Large intestine (tissue), 3 donors: ENCODE results near the gene GRIN2A. TPM values are rescaled to one million over a fixed set of nuclear protein-coding genes. Genes with fewer than 3 reads are reported as not detected.

Experiments used
- DNase-seq, 2 donors: peaks; one replicate each; pipeline versions ENCODE4 v3.0.0 to v3.0.0-alpha.2; 2013
- H3K27ac ChIP-seq: one replicate; pipeline ENCODE4 v1.5.1; 2013; ENCODE audit warnings: low read length
- H3K27me3 ChIP-seq: 2 replicates; pipeline ENCODE4 v1.6.1; 2013; ENCODE audit warnings: low read length; ENCODE audit not compliant: control insufficient read depth, insufficient read depth
- H3K36me3 ChIP-seq: 2 replicates; pipeline ENCODE4 v1.6.1; 2013; ENCODE audit warnings: low read length; ENCODE audit not compliant: control insufficient read depth, insufficient read depth
- H3K4me1 ChIP-seq: one replicate; pipeline ENCODE4 v1.6.1; 2013; ENCODE audit warnings: low read length; ENCODE audit not compliant: control insufficient read depth, insufficient read depth
- H3K4me3 ChIP-seq: one replicate; pipeline ENCODE4 v1.5.1; 2013; ENCODE audit warnings: low read length
- H3K9me3 ChIP-seq: one replicate; pipeline ENCODE4 v1.6.1; 2013; ENCODE audit warnings: mild to moderate bottlenecking, low read depth, low read length, moderate library complexity; ENCODE audit not compliant: control insufficient read depth
- WGBS: methylation state at CpG from one replicate; pipeline ENCODE4 v1.1.5; 2013; ENCODE audit warnings: low lambda C conversion rate; ENCODE audit not compliant: insufficient coverage; 5-methylcytosine and 5-hydroxymethylcytosine counted together
- polyA plus RNA-seq: library from polyadenylated mRNA; unstranded; fragments of 120-200 nt; gene quantifications from one replicate; pipeline ENCODE4 v1.2.1, GENCODE V29; 2013

The GRIN2A gene
- polyA plus RNA-seq, 1 donor, result 0.10 TPM

DNA sequence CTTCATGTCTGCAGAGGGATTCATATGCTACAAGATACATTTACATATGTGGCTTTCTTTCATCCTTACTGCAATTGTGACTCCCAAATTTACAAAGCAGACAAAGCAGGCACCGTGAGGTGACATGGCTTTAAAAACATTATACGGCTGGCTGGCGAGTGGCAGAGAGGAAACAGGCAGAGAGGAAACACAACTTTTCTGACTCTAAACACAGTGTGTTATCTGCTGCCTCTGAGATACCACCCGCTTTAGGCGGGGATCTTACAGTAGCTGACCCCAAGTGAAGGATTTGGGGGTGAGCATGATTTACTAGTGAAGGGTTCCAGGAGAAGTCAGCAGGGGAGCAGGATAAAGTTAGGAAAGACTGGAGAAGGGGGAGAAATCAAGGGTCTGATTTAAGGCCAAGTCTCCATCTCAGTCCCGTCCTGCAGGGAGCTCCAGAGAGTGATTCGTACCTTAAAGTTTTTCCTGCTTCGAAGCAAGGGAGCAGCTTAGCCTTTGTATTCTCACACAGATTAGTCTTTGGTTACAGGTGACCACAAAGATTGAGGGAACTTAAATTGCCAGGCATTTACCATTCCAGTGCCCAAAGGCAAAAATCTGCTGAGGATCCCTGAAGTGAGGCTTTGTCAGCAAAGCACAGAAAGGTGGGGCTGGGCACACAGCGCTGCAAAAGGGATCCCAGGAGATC is 355.0 kb downstream of the GRIN2A start:
- Histone ChIP-seq H3K9me3 (no peaks in the 10 kb centered on the region), H3K27me3 (no peaks in the 10 kb centered on the region), H3K4me1 (no peaks in the 10 kb centered on the region), H3K36me3 (no peaks in the 10 kb centered on the region), H3K4me3 (no peak overlapping the region), H3K27ac (no peak overlapping the region)
- DNase-seq, result no peak
- 60% methylated on average over 1 of the region's 9 CpGs for WGBS

DNA sequence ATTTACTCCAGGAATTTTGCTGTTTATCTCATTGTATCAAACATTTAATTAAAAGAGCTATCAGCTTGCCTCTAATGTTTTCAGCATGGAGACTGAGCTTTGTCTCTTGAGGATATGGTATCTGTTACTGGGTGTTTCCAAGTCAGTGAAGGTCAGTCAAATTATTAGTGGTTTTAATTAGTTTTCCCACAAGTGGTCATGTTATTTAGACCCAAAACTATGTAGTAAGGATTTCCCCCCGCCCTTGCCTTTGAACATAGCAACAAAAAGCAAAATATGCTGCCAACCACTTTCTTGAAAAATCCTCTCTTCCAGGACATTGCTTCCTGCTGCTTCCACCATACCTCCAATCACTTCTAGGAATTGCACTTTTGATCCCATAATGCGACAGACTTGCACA is 355.6 kb downstream of the GRIN2A start:
- no peak for DNase-seq
- H3K27ac ChIP-seq, result no peak overlapping the region
- no peaks in the 10 kb centered on the region for H3K4me1 ChIP-seq
- no peaks in the 10 kb centered on the region for H3K27me3 ChIP-seq
- no CpG with 5 or more reads among the region's 2 CpGs for WGBS
- H3K36me3 ChIP-seq, result no peaks in the 10 kb centered on the region
- no peak overlapping the region for H3K4me3 ChIP-seq
- no peaks in the 10 kb centered on the region for H3K9me3 ChIP-seq

DNA sequence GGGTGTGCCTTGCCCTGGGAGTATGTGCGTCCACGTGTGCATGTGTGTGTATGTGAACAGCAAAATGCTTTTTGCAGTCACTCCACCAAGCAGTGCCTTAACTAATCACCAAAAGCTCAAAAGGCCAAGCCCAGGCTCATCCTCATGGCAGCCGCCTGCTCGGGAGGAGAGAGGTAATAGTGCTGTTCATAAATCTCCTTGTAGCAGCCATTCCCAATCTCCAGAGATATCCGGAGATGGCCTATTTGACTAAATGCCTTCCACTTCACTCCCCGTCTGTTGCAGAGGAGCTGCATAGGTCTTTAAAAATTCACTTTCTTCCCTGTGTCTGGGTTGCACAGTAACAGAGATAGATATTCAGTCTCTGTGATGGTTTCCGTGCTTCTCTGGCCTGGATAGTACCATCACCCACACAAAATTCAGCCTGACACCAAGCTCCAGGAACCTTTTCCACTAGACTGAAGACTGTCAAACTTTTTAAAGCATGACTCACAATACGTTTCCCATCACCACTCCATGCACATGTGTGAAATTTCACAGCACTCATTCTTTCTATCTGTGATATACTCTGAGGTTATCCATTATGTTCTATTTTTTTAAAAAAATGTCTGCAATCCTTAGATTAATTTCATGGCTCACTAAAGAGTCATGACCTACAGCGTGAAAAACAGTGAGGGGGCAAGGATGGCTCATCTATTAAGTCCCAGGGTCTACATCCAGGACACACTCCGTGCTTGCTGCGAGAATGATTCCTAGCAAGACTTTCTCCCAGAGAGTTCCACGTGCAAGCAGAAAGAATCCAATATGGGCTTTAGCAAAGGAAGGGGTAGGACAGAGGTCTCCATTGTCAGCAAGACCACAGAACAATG is 357.8 kb downstream of the GRIN2A start:
- no peaks in the 10 kb centered on the region for H3K36me3 ChIP-seq
- no peak overlapping the region for H3K27ac ChIP-seq
- no peaks in the 10 kb centered on the region for H3K9me3 ChIP-seq
- H3K4me1 ChIP-seq, result no peaks in the 10 kb centered on the region
- H3K27me3 ChIP-seq, result no peaks in the 10 kb centered on the region
- H3K4me3 ChIP-seq, result no peak overlapping the region
- DNase-seq, result no peak
- WGBS, result 70% methylated on average over 2 of the region's 12 CpGs

DNA sequence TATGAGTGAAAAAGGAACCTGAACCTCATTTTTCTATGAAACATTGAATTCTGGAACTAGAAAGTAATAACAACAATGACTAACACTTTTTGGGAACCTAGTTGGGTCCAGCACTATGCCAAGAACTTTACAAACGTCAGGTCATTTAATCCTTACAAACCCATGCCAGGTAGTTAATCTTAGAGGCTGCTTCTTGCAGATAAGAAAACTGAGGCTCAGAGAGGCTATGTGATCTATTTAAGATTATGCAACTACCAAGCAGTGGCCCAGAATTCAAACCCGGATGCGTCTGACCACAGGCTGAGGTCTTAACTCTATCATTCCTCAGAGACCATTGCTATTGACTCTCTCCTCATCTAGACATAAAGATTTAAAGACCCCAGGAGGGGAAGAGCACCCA is 358.7 kb downstream of the GRIN2A start:
- no peaks in the 10 kb centered on the region for H3K27me3 ChIP-seq
- no peaks in the 10 kb centered on the region for H3K36me3 ChIP-seq
- no peak overlapping the region for H3K4me3 ChIP-seq
- WGBS, result no CpG with 5 or more reads among the region's 3 CpGs
- no peak for DNase-seq
- H3K9me3 ChIP-seq, result no peaks in the 10 kb centered on the region
- no peaks in the 10 kb centered on the region for H3K4me1 ChIP-seq
- H3K27ac ChIP-seq, result no peak overlapping the region

DNA sequence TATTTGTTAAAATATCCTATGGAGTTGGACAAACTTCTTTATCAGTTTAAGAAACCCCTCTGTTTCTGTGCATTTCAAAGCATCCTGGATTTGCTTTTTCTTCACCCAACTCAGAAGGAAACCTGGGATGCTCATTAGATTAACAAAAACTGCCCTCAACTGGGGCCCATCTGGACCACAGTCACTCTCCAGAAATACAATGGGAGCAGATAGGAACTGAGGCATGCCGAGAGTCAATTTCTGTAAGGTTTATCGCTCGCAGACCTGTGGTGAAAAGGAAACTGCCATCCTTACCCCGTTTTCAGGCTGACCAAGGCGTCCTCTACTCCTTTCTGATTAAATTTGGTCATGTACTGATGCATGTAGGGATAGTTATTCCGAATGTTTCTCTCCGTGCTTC is 360.3 kb downstream of the GRIN2A start:
- DNase-seq, result no peak
- Histone ChIP-seq H3K27ac (no peak overlapping the region), H3K4me1 (no peaks in the 10 kb centered on the region), H3K9me3 (no peaks in the 10 kb centered on the region), H3K4me3 (no peak overlapping the region), H3K27me3 (no peaks in the 10 kb centered on the region), H3K36me3 (no peaks in the 10 kb centered on the region)
- 85% methylated on average over 2 of the region's 7 CpGs for WGBS

DNA sequence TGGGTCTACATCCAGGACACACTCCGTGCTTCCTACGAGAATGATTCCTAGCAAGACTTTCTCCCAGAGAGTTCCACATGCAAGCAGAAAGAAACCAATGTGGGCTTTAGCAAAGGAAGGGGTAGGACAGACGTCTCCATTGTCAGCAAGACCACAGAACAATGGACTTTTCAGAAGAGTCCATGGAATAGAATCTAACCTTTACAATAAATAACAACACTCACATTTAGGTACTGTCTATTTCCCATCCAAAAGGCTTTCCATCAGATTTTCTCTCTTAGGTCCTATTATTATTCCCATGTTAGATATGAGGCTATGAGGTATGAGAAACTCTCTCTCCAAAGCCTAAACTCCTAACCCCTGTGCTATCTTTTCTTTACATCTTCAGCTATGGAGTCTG is 360.9 kb downstream of the GRIN2A start:
- no peaks in the 10 kb centered on the region for H3K36me3 ChIP-seq
- H3K27ac ChIP-seq, result no peak overlapping the region
- no peaks in the 10 kb centered on the region for H3K4me1 ChIP-seq
- H3K4me3 ChIP-seq, result no peak overlapping the region
- H3K9me3 ChIP-seq, result no peaks in the 10 kb centered on the region
- no peak for DNase-seq
- H3K27me3 ChIP-seq, result no peaks in the 10 kb centered on the region
- 82% methylated on average over 2 of the region's 3 CpGs for WGBS

DNA sequence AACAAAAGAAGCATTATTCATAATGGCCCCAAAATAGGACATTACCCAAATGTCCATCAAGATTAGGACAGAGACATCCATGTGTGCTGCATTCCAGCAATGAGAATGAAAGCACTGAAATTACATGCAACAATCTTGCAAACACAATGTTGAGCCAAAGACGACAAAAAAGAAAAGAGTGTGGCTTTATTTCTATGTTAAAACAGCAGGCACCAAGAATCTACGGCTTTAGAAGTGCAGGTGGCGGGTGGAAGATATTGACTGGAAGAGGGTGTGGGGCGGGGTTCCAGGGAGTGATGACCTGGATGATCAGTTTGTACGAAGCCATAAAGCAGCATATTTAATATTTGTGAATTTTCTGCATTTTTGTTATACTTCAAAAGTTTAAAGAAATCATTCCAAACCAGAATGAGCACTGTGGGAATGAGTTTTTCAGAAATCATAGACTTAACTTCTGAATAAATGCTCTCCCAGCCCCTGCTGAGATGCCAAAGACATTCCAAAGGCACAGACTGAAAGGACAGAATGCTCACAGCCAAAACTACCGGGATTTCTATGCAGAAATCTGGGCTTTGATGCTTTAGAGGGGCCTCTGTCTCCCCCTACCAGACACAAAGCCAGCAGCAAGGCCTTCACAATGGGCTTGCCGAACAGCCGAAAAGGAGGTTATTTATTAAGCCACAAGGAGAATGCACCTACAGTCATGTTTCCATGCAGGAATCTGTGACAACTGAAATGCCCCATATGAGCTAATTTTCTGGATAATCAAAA is 361.6 kb downstream of the GRIN2A start:
- no peaks in the 10 kb centered on the region for H3K27me3 ChIP-seq
- DNase-seq, result no peak
- WGBS, result 67% methylated on average over 1 of the region's 8 CpGs
- H3K36me3 ChIP-seq, result no peaks in the 10 kb centered on the region
- H3K27ac ChIP-seq, result no peak overlapping the region
- no peak overlapping the region for H3K4me3 ChIP-seq
- no peaks in the 10 kb centered on the region for H3K4me1 ChIP-seq
- H3K9me3 ChIP-seq, result no peaks in the 10 kb centered on the region

DNA sequence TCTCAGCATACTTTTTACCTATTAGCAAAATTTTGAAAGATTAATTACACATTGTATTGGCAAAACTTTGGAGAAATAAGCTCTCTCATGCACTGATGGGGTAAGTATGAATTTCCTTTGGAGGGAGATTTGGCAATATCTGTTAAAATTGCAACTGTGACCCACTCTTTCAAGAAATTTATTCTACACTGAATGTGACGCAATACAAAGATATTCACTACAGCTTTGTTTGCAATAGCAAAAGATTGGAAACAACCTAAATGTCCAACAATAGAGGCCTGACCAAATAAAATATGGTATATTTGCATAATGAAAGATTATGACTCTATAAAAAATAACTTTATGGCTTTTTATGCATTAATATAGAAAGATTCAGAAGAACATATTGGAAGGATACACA is 363.5 kb downstream of the GRIN2A start:
- no peaks in the 10 kb centered on the region for H3K36me3 ChIP-seq
- H3K4me1 ChIP-seq, result no peaks in the 10 kb centered on the region
- H3K27me3 ChIP-seq, result no peaks in the 10 kb centered on the region
- no peaks in the 10 kb centered on the region for H3K9me3 ChIP-seq
- no peak for DNase-seq
- no peak overlapping the region for H3K4me3 ChIP-seq
- no CpG with 5 or more reads among the region's 1 CpG for WGBS
- H3K27ac ChIP-seq, result no peak overlapping the region

DNA sequence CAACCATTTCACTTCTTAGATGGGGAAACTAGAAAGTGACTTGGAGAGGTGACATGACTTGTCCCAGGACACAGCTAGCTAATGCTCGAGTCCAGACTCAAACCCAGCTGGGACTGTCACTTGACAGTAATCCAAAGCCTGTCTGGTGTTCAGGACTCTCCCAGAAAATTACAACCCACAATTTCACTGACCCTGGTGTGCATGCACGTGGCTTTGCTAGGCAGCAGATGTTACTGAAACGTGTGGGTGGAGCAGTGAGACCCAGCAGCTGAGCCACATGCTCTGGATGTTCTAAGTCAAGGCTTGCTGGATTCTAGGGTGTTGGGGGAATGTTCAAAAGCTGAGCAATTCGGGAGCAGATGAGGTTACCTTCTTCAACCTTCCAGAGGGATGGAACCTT is 364.6 kb downstream of the GRIN2A start:
- DNase-seq, result no peak
- Histone ChIP-seq H3K4me1 (no peaks in the 10 kb centered on the region), H3K4me3 (no peak overlapping the region), H3K27me3 (no peaks in the 10 kb centered on the region), H3K9me3 (no peaks in the 10 kb centered on the region), H3K36me3 (no peaks in the 10 kb centered on the region), H3K27ac (no peak overlapping the region)
- WGBS, result no CpG with 5 or more reads among the region's 4 CpGs

DNA sequence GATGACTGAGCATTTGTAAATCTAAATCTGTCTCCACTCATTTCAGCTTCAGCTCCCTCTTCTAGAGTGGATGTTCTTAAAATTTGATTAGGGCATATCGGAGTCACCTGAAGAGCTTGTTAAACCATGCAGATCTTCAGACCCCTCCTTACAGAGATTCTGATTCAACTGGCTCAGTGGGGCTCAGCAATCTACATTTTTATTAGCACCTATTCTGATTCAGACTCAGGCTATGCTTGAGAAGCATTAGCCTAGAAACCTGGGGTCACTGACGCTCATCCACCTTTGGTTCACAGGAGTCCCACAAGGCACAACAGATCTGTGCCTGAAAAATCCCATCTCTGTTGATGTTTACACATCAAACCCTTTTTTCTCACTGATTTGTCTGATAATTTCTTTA is 365.6 kb downstream of the GRIN2A start:
- WGBS, result 86% methylated on average over 1 of the region's 2 CpGs

More for the DNA sequence above, 365.6 kb downstream of the GRIN2A start:
- no peaks in the 10 kb centered on the region for H3K36me3 ChIP-seq
- no peaks in the 10 kb centered on the region for H3K9me3 ChIP-seq
- no peak overlapping the region for H3K4me3 ChIP-seq
- no peak overlapping the region for H3K27ac ChIP-seq
- H3K27me3 ChIP-seq, result no peaks in the 10 kb centered on the region
- DNase-seq, result no peak
- H3K4me1 ChIP-seq, result no peaks in the 10 kb centered on the region
